OCI-LY3 (cell line): ENCODE measurements around the gene SYAP1.
"Not testable (repeated sequence)": the region's sequence is repeated elsewhere in the genome, so short reads cannot be mapped to it uniquely, and the experiment has no call there.

Experiments
- H2AFZ ChIP-seq: fragments of 200-600, 300-600 bp; shearing (Covaris generic); 2 replicates; pipeline ENCODE4 v1.6.0; 2014; ENCODE audit warnings: antibody characterized with exemption, low read depth, low read length
- H3K27ac ChIP-seq: fragments of 200-600, 300-600 bp; sonication (generic); 2 replicates; pipeline ENCODE4 v1.5.1; 2014; ENCODE audit warnings: mild to moderate bottlenecking, low read length, moderate library complexity, mixed read lengths
- H3K27me3 ChIP-seq: fragments of 200-600, 300-600 bp; sonication (generic); 2 replicates; pipeline ENCODE4 v1.6.1; 2014; ENCODE audit warnings: low read depth, low read length, mixed read lengths
- H3K36me3 ChIP-seq: fragments of 200-600, 300-600 bp; sonication (generic); replicated peaks from 2 replicates; pipeline ENCODE3; 2014; ENCODE audit warnings: low read depth, low read length, mixed read lengths
- H3K4me1 ChIP-seq: fragments of 300-600, 200-600 bp; sonication (generic); 2 replicates; pipeline ENCODE4 v1.6.1; 2014; ENCODE audit warnings: low read length, mixed read lengths
- H3K4me2 ChIP-seq: fragments of 200-600, 300-600 bp; sonication (generic); 2 replicates; pipeline ENCODE4 v1.6.1; 2014; ENCODE audit warnings: low read length, mixed read lengths
- H3K4me3 ChIP-seq: fragments of 300-600, 200-600 bp; sonication (generic); 2 replicates; pipeline ENCODE4 v1.5.1; 2014; ENCODE audit warnings: antibody characterized with exemption, mild to moderate bottlenecking, low read length, moderate library complexity
- H3K79me2 ChIP-seq: fragments of 300-600, 200-600 bp; shearing (Covaris generic); 2 replicates; pipeline ENCODE4 v1.6.1; 2014; ENCODE audit warnings: mild to moderate bottlenecking, low read length, mixed read lengths
- H3K9ac ChIP-seq: fragments of 300-600, 200-600 bp; shearing (Covaris generic); 2 replicates; pipeline ENCODE4 v1.6.0; 2014; ENCODE audit warnings: mild to moderate bottlenecking, low read length, moderate library complexity
- H3K9me3 ChIP-seq: fragments of 200-600, 300-600 bp; shearing (Covaris generic); 2 replicates; pipeline ENCODE4 v1.6.1; 2014; ENCODE audit warnings: low read length, mixed read lengths; ENCODE audit not compliant: insufficient read depth
- H4K20me1 ChIP-seq: fragments of 200-600, 300-600 bp; sonication (generic); 2 replicates; pipeline ENCODE4 v1.6.1; 2016; ENCODE audit warnings: low read length, mixed read lengths; ENCODE audit not compliant: insufficient read depth
- CTCF ChIP-seq: fragments of 200-600, 300-600 bp; sonication (generic); IDR thresholded peaks from 2 replicates; pipeline ENCODE4 v1.5.1; 2014; ENCODE audit warnings: antibody characterized with exemption, low read length, low read depth
- EZH2phosphoT487 ChIP-seq: fragments of 200-600 bp; shearing (Covaris generic); IDR thresholded peaks from 2 replicates; pipeline ENCODE4 v1.6.1; 2018; ENCODE audit warnings: antibody characterized with exemption, mixed run types, low read depth

SYAP1 gene

GRCh38 chrX:16783452-16783851, 64.0 kb downstream of the SYAP1 start:
- no peak overlapping the region for H3K4me2 ChIP-seq
- no peak overlapping the region for H3K27ac ChIP-seq
- H2AFZ ChIP-seq: no peak overlapping the region
- no peak overlapping the region for H3K4me3 ChIP-seq
- TF ChIP-seq CTCF: no peak
- no peak for TF ChIP-seq EZH2phosphoT487
- H3K4me1 ChIP-seq: peaks cover 7% of the 10 kb centered on the region
- no peaks in the 10 kb centered on the region for H3K27me3 ChIP-seq
- H4K20me1 ChIP-seq: peaks cover 8% of the 10 kb centered on the region
- H3K9me3 ChIP-seq: no peaks in the 10 kb centered on the region
- peaks cover 21% of the 10 kb centered on the region for H3K79me2 ChIP-seq
- H3K9ac ChIP-seq: no peak overlapping the region
- peaks cover 2% of the 10 kb centered on the region for H3K36me3 ChIP-seq

- H2AFZ ChIP-seq, H3K4me1 ChIP-seq, H3K4me3 ChIP-seq, H3K9ac ChIP-seq, H3K36me3 ChIP-seq, H3K27ac ChIP-seq, H3K9me3 ChIP-seq, H3K4me2 ChIP-seq, H4K20me1 ChIP-seq, H3K27me3 ChIP-seq: not testable (repeated sequence)
- H3K79me2 ChIP-seq: peaks cover 31% of the 10 kb centered on the region
These were observed 65.0 kb downstream of the SYAP1 start for GRCh38 chrX:16784440-16784839.

- peaks cover 42% of the 10 kb centered on the region for H3K79me2 ChIP-seq
- H3K27me3 ChIP-seq: no peaks in the 10 kb centered on the region
- H3K9me3 ChIP-seq: no peaks in the 10 kb centered on the region
- H4K20me1 ChIP-seq: peaks cover 8% of the 10 kb centered on the region
- H3K4me2 ChIP-seq: peak overlapping the region; percentile 92
- H3K4me3 ChIP-seq: peak overlapping the region; percentile 92
- TF ChIP-seq CTCF (no peak), EZH2phosphoT487 (no peak)
- H3K27ac ChIP-seq: no peak overlapping the region
- H3K9ac ChIP-seq: peak overlapping the region; percentile 74
- H2AFZ ChIP-seq: peak overlapping the region; percentile 91
- H3K4me1 ChIP-seq: peaks cover 7% of the 10 kb centered on the region
- peaks cover 5% of the 10 kb centered on the region for H3K36me3 ChIP-seq
These were observed 66.1 kb downstream of the SYAP1 start for GRCh38 chrX:16785247-16786138.

GRCh38 chrX:16786139-16786790, 66.9 kb downstream of the SYAP1 start, which contains the start of gene TXLNG:
Gene TXLNG (plus strand): TSS chrX:16786466. CDS start chrX:16786488, 22 bp downstream.
- Histone ChIP-seq H2AFZ (peak within 1 kb of the TSS; percentile 91), H3K36me3 (peaks cover 5% of the 10 kb centered on the region), H3K9me3 (no peaks in the 10 kb centered on the region), H3K27me3 (no peaks in the 10 kb centered on the region), H3K79me2 (peaks cover 50% of the 10 kb centered on the region), H3K4me1 (peaks cover 7% of the 10 kb centered on the region), H3K9ac (peak within 1 kb of the TSS; percentile 77), H3K4me3 (peak within 1 kb of the TSS; percentile 92), H3K27ac (peak within 1 kb of the TSS; percentile 65), H3K4me2 (peak within 1 kb of the TSS; percentile 92), H4K20me1 (peaks cover 8% of the 10 kb centered on the region)
- TF ChIP-seq EZH2phosphoT487 (no peak), CTCF (no peak)
